ENCODE data around the gene HSPG2. TPM values are rescaled to one million over a fixed set of nuclear protein-coding genes. Genes with fewer than 3 reads are reported as not detected.

HSPG2 gene
- polyA plus RNA-seq, 1 donor from 2014 or later: 0.79 TPM

- no peaks in the 10 kb centered on the region for H4K20me1 ChIP-seq (ENCODE audit: insufficient read depth)
- no peaks in the 10 kb centered on the region for H3K36me3 ChIP-seq (ENCODE audit: insufficient read depth, low read length)
- H3K79me2 ChIP-seq (replicated peaks; ENCODE audit: insufficient read depth, low read length): no peaks in the 10 kb centered on the region
- H3K9me2 ChIP-seq (ENCODE audit: insufficient read depth, low read length): no peaks in the 10 kb centered on the region
- H3K9me3 ChIP-seq (ENCODE audit: low read length): no peaks in the 10 kb centered on the region
- H3K27ac ChIP-seq (ENCODE audit: low read length): no peak overlapping the region
- H3K27me3 ChIP-seq (ENCODE audit: insufficient read depth, low read depth, low read length): no peaks in the 10 kb centered on the region
- H2AFZ ChIP-seq (ENCODE audit: low read depth, low read length): no peak overlapping the region
- H3F3A ChIP-seq (ENCODE audit: insufficient read depth, low read length, poor library complexity, severe bottlenecking): no peaks in the 10 kb centered on the region
- TF ChIP-seq, protein P1, sequence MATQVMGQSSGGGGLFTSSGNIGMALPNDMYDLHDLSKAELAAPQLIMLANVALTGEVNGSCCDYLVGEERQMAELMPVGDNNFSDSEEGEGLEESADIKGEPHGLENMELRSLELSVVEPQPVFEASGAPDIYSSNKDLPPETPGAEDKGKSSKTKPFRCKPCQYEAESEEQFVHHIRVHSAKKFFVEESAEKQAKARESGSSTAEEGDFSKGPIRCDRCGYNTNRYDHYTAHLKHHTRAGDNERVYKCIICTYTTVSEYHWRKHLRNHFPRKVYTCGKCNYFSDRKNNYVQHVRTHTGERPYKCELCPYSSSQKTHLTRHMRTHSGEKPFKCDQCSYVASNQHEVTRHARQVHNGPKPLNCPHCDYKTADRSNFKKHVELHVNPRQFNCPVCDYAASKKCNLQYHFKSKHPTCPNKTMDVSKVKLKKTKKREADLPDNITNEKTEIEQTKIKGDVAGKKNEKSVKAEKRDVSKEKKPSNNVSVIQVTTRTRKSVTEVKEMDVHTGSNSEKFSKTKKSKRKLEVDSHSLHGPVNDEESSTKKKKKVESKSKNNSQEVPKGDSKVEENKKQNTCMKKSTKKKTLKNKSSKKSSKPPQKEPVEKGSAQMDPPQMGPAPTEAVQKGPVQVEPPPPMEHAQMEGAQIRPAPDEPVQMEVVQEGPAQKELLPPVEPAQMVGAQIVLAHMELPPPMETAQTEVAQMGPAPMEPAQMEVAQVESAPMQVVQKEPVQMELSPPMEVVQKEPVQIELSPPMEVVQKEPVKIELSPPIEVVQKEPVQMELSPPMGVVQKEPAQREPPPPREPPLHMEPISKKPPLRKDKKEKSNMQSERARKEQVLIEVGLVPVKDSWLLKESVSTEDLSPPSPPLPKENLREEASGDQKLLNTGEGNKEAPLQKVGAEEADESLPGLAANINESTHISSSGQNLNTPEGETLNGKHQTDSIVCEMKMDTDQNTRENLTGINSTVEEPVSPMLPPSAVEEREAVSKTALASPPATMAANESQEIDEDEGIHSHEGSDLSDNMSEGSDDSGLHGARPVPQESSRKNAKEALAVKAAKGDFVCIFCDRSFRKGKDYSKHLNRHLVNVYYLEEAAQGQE (IDR thresholded peaks at IDR 0.05; ENCODE audit: borderline replicate concordance): no peak
- TF ChIP-seq POLR2AphosphoS5 (IDR thresholded peaks at IDR 0.05) (no peak), EP300 (conservative IDR thresholded peaks at IDR 0.05; ENCODE audit: poor library complexity, severe bottlenecking) (no peak), EZH2 (IDR thresholded peaks at IDR 0.05; ENCODE audit: borderline replicate concordance, insufficient read depth, low read length, poor library complexity, severe bottlenecking) (no peak), SMC3 (conservative IDR thresholded peaks at IDR 0.05; ENCODE audit: poor library complexity) (no peak), TAF1 (IDR thresholded peaks at IDR 0.05; ENCODE audit: low read depth) (no peak), RAD21 (conservative IDR thresholded peaks at IDR 0.05) (no peak), MXI1 (conservative IDR thresholded peaks at IDR 0.05; ENCODE audit: poor library complexity, severe bottlenecking) (no peak)
- TF ChIP-seq, protein P2, sequence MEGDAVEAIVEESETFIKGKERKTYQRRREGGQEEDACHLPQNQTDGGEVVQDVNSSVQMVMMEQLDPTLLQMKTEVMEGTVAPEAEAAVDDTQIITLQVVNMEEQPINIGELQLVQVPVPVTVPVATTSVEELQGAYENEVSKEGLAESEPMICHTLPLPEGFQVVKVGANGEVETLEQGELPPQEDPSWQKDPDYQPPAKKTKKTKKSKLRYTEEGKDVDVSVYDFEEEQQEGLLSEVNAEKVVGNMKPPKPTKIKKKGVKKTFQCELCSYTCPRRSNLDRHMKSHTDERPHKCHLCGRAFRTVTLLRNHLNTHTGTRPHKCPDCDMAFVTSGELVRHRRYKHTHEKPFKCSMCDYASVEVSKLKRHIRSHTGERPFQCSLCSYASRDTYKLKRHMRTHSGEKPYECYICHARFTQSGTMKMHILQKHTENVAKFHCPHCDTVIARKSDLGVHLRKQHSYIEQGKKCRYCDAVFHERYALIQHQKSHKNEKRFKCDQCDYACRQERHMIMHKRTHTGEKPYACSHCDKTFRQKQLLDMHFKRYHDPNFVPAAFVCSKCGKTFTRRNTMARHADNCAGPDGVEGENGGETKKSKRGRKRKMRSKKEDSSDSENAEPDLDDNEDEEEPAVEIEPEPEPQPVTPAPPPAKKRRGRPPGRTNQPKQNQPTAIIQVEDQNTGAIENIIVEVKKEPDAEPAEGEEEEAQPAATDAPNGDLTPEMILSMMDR (IDR thresholded peaks at IDR 0.05; ENCODE audit: poor library complexity, severe bottlenecking): no peak
- H3K4me2 ChIP-seq (ENCODE audit: low read length): no peak overlapping the region
- no peak overlapping the region for H3K4me3 ChIP-seq (ENCODE audit: low read length)
- H3K9ac ChIP-seq (ENCODE audit: low read length): no peak overlapping the region
These were observed 48.6 kb downstream of the HSPG2 start for GRCh38 chr1:21888500-21888899.

- Histone ChIP-seq H3K4me3 (ENCODE audit: low read length) (no peak overlapping the region), H3K79me2 (replicated peaks; ENCODE audit: insufficient read depth, low read length) (no peaks in the 10 kb centered on the region), H2AFZ (ENCODE audit: low read depth, low read length) (no peak overlapping the region), H3K9me3 (ENCODE audit: low read length) (no peaks in the 10 kb centered on the region), H3K36me3 (ENCODE audit: insufficient read depth, low read length) (no peaks in the 10 kb centered on the region), H3K4me2 (ENCODE audit: low read length) (no peak overlapping the region), H3K27ac (ENCODE audit: low read length) (no peak overlapping the region), H3K9ac (ENCODE audit: low read length) (no peak overlapping the region), H3K27me3 (ENCODE audit: insufficient read depth, low read depth, low read length) (no peaks in the 10 kb centered on the region), H3F3A (ENCODE audit: insufficient read depth, low read length, poor library complexity, severe bottlenecking) (no peaks in the 10 kb centered on the region), H3K9me2 (ENCODE audit: insufficient read depth, low read length) (no peaks in the 10 kb centered on the region), H4K20me1 (ENCODE audit: insufficient read depth) (no peaks in the 10 kb centered on the region)
- TF ChIP-seq TAF1 (IDR thresholded peaks at IDR 0.05; ENCODE audit: low read depth) (no peak), MXI1 (conservative IDR thresholded peaks at IDR 0.05; ENCODE audit: poor library complexity, severe bottlenecking) (no peak), POLR2AphosphoS5 (IDR thresholded peaks at IDR 0.05) (no peak), SMC3 (conservative IDR thresholded peaks at IDR 0.05; ENCODE audit: poor library complexity) (no peak), RAD21 (conservative IDR thresholded peaks at IDR 0.05) (no peak), EP300 (conservative IDR thresholded peaks at IDR 0.05; ENCODE audit: poor library complexity, severe bottlenecking) (no peak), EZH2 (IDR thresholded peaks at IDR 0.05; ENCODE audit: borderline replicate concordance, insufficient read depth, low read length, poor library complexity, severe bottlenecking) (no peak)
- TF ChIP-seq, protein P1 (IDR thresholded peaks at IDR 0.05; ENCODE audit: borderline replicate concordance): no peak
- TF ChIP-seq, protein P2 (IDR thresholded peaks at IDR 0.05; ENCODE audit: poor library complexity, severe bottlenecking): no peak
These were observed 49.3 kb downstream of the HSPG2 start for GRCh38 chr1:21887796-21888195.

Data from neural cell (in vitro differentiated cells).